ENCODE results near the gene S100PBP. TPM values are rescaled to one million over a fixed set of nuclear protein-coding genes. Genes with fewer than 3 reads are reported as not detected.

S100PBP gene
- total and polyA plus RNA-seq, 2 of the 13 experiments (the other 11 are each of a cell fraction or from before 2014, with no cell fraction given) = 20.4 to 26.1 TPM

DNA sequence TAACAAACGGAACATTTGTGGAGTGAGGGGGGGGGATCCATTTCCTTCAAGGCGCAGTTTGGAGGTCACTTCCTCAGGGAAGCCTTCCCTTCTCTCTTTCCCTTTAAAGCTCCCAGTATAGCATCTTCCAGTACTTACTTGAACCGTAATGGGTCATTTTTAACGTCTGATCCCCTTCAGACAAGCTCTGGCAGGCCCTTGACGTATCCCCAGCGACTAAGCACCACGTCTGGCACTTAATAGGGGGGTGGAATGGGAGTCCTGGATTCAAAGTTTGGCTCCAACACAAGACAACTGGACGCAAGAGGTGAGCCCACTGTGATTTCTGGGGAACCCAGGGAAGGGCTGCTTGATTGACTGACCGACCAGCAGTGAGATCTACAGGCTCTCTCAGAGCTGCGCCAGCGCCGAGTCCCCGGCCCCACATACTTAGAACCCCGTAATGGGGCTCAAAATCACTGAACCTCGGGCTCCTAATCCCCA, 736 bp upstream of the S100PBP start:
- Histone ChIP-seq H3K4me3 (replicated peaks in 1 of 3; ENCODE audit: insufficient read depth in 1 of 3, low read depth in 2 of 3, low read length in 3 of 3) (peak overlapping the region; percentile 79 to 100 (median 97)), H3K27me3 (ENCODE audit: control insufficient read depth in 1 of 2, insufficient read depth in 2 of 2, low read length in 2 of 2) (peaks cover 0 to 5% of the 10 kb centered on the region in 2 experiments; a peak in 1 of 5 replicates), H3K27ac (ENCODE audit: extremely low read length, insufficient read depth, low read length) (peak overlapping the region; percentile 92), H3K4me2 (ENCODE audit: low read depth, low read length) (peak overlapping the region; percentile 88), H3K9me3 (ENCODE audit: low read length) (no peaks in the 10 kb centered on the region), H3K79me2 (ENCODE audit: insufficient read depth, low read length) (peaks cover 78% of the 10 kb centered on the region), H2AFZ (ENCODE audit: low read length) (no peak overlapping the region), H3K36me3 (replicated peaks in 1 of 2; ENCODE audit: control insufficient read depth in 1 of 2, insufficient read depth in 2 of 2, low read length in 2 of 2) (peaks cover 0 to 12% of the 10 kb centered on the region in 2 experiments; a peak in 2 of 5 replicates), H3K4me1 (ENCODE audit: insufficient read depth, low read length) (peaks cover 51% of the 10 kb centered on the region), H3K9ac (ENCODE audit: insufficient read depth, low read depth, low read length) (peak overlapping the region; percentile 99), H4K20me1 (ENCODE audit: insufficient read depth, low read length) (peaks cover 23% of the 10 kb centered on the region)
- ChIA-PET POLR2A (interaction anchor here (1.1 to 1.6 kb wide), 5 partner anchors 16 to 311 kb away, joined by 3 to 4 read pairs (median 4); partner anchors contain the start of gene RBBP4), CTCF (ENCODE audit: low intra/inter-chr PET ratio, low total read pairs) (no interaction called here)
- peak; percentile 36 for ATAC-seq
- in situ Hi-C loops (cut with HindIII; ENCODE audit: extremely low pct_ligation_motif_present, low pct_unique_long_range_greater_than_20kb) = no loop called here
- no peak for FAIRE-seq
- DNase-seq (ENCODE audit: low spot score) = peak; percentile 10
- WGBS (ENCODE audit: low lambda C conversion rate) = under 1% methylated on average over 7 of the region's 15 CpGs
- intact Hi-C loops (cut with micrococcal nuclease; ENCODE audit: unreplicated experiment) = loop anchor here (5.0 kb wide), 1 partner anchor 56 kb away; the partner anchor contains the start of gene FNDC5
- BruUV-seq (replicated peaks) = TSS peak; percentile 82
- TF ChIP-seq, protein P1, sequence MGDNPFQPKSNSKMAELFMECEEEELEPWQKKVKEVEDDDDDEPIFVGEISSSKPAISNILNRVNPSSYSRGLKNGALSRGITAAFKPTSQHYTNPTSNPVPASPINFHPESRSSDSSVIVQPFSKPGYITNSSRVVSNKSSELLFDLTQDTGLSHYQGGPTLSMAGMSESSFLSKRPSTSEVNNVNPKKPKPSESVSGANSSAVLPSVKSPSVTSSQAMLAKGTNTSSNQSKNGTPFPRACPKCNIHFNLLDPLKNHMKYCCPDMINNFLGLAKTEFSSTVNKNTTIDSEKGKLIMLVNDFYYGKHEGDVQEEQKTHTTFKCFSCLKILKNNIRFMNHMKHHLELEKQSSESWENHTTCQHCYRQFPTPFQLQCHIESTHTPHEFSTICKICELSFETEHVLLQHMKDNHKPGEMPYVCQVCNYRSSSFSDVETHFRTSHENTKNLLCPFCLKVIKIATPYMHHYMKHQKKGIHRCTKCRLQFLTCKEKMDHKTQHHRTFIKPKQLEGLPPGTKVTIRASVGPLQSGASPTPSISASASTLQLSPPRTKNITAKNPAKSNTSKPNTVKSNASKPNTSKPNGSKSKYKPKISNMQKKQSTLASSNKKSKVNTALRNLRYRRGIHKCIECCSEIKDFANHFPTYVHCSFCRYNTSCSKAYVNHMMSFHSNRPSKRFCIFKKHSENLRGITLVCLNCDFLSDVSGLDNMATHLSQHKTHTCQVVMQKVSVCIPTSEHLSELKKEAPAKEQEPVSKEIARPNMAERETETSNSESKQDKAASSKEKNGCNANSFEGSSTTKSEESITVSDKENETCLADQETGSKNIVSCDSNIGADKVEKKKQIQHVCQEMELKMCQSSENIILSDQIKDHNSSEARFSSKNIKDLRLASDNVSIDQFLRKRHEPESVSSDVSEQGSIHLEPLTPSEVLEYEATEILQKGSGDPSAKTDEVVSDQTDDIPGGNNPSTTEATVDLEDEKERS (CRISPR knock-in tag; IDR thresholded peaks at IDR 0.05) = 0 out of 2 replicates have a peak, but pooled peaks have one; percentile 11
- TF ChIP-seq ZNF564 (CRISPR knock-in tag; IDR thresholded peaks at IDR 0.05) = 0 out of 2 replicates have a peak, but pooled peaks have one; percentile 12
- no peak for TF ChIP-seq KDM5B (CRISPR knock-in tag; IDR thresholded peaks at IDR 0.05; ENCODE audit: borderline replicate concordance)
- 0 out of 2 replicates have a peak, but pooled peaks have one; percentile 27 for TF ChIP-seq ZNF878 (CRISPR knock-in tag; IDR thresholded peaks at IDR 0.05)
- 0 out of 2 replicates have a peak, but pooled peaks have one; percentile 4 for TF ChIP-seq ZNF329 (CRISPR knock-in tag; IDR thresholded peaks at IDR 0.05; ENCODE audit: low read depth)
- no peak for TF ChIP-seq ZNF441 (CRISPR knock-in tag; IDR thresholded peaks at IDR 0.05; ENCODE audit: borderline replicate concordance)
- no peak for TF ChIP-seq TMF1 (CRISPR knock-in tag; IDR thresholded peaks at IDR 0.05; ENCODE audit: low read depth)
- TF ChIP-seq, protein P2, sequence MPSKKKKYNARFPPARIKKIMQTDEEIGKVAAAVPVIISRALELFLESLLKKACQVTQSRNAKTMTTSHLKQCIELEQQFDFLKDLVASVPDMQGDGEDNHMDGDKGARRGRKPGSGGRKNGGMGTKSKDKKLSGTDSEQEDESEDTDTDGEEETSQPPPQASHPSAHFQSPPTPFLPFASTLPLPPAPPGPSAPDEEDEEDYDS (CRISPR knock-in tag; IDR thresholded peaks at IDR 0.05) = no peak
- TF ChIP-seq ZNF160 (CRISPR knock-in tag; IDR thresholded peaks at IDR 0.05) = no peak
- TF ChIP-seq ZNF678 (CRISPR knock-in tag; IDR thresholded peaks at IDR 0.05) = no peak
- TF ChIP-seq ZNF724P (CRISPR knock-in tag; IDR thresholded peaks at IDR 0.05; ENCODE audit: borderline replicate concordance) = no peak
- peak; percentile 4 for TF ChIP-seq ZNF781 (CRISPR knock-in tag; IDR thresholded peaks at IDR 0.05; ENCODE audit: borderline replicate concordance, not compliant biosample characterization)
- 0 out of 2 replicates have a peak, but pooled peaks have one; percentile 18 for TF ChIP-seq RARG (CRISPR knock-in tag; IDR thresholded peaks at IDR 0.05; ENCODE audit: low read depth)
- TF ChIP-seq, protein P3, sequence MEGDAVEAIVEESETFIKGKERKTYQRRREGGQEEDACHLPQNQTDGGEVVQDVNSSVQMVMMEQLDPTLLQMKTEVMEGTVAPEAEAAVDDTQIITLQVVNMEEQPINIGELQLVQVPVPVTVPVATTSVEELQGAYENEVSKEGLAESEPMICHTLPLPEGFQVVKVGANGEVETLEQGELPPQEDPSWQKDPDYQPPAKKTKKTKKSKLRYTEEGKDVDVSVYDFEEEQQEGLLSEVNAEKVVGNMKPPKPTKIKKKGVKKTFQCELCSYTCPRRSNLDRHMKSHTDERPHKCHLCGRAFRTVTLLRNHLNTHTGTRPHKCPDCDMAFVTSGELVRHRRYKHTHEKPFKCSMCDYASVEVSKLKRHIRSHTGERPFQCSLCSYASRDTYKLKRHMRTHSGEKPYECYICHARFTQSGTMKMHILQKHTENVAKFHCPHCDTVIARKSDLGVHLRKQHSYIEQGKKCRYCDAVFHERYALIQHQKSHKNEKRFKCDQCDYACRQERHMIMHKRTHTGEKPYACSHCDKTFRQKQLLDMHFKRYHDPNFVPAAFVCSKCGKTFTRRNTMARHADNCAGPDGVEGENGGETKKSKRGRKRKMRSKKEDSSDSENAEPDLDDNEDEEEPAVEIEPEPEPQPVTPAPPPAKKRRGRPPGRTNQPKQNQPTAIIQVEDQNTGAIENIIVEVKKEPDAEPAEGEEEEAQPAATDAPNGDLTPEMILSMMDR (CRISPR knock-in tag; IDR thresholded peaks at IDR 0.05) = no peak
- TF ChIP-seq RBM22 (optimal IDR thresholded peaks at IDR 0.05; ENCODE audit: low read length) = peak; percentile 22
- TF ChIP-seq ZNF558 (CRISPR knock-in tag; IDR thresholded peaks at IDR 0.05; ENCODE audit: borderline replicate concordance) = 0 out of 2 replicates have a peak, but pooled peaks have one; percentile 46
- TF ChIP-seq ZNF138 (CRISPR knock-in tag; IDR thresholded peaks at IDR 0.05; ENCODE audit: low read depth) = no peak
- TF ChIP-seq ZSCAN25 (CRISPR knock-in tag; IDR thresholded peaks at IDR 0.05) = no peak
- TF ChIP-seq ZC3H13 (CRISPR knock-in tag; IDR thresholded peaks at IDR 0.05) = no peak
